HG02610 (cell line): Measurements from ENCODE around the gene BRD1.

Experiments used
- ATAC-seq: cut with Tn5 transposase; IDR thresholded peaks from one replicate; pipeline ENCODE4 v1.9.1; 2021; ENCODE audit warnings: mild to moderate bottlenecking, moderate library complexity; ENCODE audit not compliant: unreplicated experiment

Gene BRD1

DNA sequence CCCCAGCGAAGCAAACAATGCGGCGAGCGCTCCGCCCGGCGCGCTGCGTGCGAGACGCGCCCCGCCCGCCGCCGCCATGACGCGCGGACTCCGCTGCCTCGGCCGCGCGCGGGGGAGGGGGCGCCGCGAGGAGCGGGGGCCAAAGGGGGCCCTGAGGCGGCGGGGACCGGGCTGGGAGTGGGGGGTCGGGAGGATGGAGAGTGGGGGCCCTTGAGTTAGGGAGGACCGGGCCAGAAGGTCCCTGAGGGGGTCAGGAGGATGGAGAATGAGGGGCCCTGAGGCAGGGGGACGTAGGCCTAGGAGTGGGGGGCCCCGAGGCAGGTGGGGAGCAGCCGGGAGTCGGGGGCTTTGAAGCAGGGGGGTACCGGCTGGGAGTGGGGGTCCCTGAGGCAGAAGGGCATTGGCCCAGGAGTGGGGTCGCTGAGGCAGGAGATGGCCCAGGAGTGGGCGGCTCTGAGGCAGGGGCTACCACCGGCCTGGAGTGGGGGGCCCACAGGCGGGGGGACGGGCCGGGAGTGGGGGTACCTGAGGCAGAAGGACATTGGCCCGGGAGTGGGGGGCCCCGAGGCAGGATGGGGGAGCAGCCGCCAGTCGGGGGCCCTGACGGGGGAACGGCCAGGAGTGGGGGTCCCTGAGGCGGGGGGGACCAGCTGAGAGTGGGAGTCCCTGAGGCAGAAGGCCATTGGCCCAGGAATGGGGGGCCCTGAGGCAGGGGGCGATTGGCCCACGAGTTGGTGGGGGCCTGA lies at the start of gene BRD1:
Gene BRD1 (minus strand): TSS at position 21 of the 746 bp plus-strand sequence. CDS start 3,556 bp downstream, outside the sequence.
- peak; percentile 52 for ATAC-seq

DNA sequence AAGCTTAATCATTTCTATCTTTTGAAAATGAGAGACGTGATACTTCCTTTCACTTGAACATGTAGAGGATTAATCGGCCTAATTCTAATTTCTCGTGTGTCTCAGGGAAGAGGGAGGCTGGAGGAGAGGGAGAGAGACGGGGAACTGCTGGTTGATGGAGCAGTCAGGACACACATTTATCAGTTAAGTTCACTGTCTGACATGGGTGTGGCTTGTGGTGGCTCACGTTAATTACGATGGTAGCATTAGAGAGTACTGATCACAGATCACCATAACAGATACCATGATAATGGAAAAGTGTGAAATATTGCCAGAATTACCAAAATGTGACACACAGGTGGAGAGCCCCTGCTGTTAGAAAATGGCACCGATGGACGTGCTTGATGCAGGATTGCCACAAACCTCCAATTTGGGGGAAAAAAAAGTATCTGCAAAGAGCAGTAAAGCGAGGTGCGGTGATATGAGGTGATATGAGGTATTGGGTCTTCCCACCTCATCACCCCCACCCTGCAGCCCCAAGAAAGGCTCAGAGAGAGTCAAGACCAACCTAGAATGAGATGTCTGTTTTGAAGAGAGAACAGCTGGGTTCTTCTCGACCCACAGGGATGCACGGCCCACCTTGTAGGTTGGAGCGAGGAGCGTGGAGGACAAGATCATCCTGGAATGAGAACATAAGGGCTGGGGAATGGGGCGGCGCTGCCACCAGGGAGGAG lies 45.7 kb upstream of the BRD1 start:
- no peak for ATAC-seq

DNA sequence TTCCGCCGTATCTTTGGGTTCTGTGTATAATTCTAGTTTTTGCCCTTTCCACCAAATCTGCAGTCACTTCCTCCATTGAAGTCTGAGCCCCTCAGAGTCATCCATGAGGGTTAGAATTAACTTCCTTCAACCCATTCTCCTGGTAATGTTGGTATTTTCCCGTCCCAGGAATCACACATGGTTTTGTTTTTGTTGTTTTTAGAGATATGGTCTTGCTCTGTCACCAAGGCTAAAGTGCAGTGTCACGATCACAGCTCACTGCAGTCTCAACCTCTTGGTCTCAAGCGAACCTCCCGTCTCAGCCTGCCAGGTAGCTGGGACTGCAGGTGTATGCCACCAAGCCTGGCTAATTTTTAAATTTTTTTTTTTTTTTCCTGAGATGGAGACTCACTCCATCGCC lies 44.7 kb upstream of the BRD1 start:
- ATAC-seq = no peak

DNA sequence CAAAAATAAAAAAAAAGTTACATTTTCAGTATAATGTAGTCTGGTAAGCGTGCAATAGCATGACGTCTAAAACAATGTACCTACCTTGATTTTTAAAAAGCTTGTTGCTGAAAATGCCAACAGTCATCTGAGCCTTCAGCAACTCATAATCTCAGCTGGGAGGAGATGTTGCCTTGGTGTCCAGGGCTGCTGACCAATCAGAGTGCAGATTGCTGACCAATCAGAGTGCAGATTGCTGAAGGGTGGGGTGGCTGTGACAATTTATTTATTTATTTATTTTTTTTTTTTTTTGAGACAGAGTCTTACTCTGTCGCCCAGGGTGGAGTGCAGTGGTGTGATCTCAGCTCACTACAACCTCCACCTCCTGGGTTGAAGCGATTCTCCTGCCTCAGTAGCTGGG lies 43.8 kb upstream of the BRD1 start:
- ATAC-seq = no peak

DNA sequence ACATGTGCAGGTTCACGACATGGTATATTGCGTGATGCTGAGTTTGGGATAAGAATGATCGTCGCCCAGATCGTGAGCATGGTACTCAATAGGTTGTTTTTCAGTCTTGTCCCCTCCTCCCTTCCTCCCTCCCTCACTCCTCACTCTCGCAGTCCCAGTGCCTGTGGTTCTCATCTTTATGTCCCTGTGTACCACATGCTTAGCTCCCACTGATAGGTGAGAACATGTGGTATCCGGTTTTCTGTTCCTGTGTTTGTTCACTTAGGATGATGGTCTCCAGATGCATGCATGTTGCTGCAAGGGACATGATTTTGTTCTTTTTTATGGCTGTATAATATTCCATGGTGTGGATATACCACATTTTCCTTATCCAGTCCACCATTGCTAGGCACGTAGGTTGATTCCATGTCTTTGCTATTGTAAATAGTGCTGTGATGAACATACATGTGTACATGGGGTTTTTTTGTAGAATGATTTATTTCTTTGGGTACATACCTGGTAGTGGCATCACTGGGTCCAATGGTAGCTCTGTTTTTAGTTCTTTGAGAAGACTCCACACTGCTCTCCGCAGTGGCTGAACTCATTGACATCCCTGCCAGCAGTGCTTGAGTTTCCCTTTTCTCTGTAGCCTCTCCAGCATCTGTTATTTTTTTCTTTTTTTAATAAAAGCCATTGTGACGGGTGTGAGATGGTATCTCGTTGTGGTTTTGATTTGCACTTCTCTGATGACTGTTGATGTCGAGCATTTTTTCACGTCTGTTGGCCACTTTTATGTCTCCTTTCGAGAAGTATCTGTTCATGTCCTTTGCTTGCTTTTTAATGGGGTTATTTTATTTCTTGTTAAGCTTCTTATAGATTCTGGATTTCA lies 42.4 kb upstream of the BRD1 start:
- no peak for ATAC-seq

DNA sequence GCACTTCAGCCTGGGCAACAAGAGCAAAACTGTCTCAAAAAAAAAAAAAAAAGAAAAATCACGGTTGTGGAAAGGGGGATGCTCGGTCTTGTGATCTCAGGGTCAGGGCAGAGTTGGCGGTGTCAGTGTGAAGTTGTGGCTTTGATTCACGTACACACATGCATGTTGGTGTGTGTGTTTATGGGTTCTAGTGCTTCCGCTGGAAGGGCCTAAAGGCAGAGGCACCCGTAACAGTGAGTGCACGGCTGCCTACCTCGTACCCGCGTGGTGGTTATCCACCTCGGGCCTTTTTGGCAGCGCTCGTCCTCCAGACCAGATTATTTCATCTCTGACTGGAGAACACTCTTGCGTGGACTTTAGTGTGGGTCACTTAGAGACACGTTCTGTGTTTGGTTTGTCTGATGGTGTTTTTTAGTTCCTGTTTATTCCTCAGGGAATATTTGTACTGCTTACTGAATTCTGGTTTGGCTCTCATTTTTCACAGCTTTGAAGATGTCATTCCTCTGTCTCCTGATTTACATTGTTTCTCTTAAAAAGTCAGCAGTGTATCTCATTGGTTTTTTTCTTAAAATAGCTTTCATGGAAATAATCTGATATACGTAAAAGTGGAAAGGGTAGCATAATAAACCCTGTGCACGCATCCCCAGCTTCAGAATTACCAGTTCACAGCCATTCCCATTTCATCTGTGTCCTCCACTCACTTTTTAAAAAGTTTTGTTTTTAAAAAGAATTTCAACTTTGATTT lies 41.6 kb upstream of the BRD1 start:
- no peak for ATAC-seq

DNA sequence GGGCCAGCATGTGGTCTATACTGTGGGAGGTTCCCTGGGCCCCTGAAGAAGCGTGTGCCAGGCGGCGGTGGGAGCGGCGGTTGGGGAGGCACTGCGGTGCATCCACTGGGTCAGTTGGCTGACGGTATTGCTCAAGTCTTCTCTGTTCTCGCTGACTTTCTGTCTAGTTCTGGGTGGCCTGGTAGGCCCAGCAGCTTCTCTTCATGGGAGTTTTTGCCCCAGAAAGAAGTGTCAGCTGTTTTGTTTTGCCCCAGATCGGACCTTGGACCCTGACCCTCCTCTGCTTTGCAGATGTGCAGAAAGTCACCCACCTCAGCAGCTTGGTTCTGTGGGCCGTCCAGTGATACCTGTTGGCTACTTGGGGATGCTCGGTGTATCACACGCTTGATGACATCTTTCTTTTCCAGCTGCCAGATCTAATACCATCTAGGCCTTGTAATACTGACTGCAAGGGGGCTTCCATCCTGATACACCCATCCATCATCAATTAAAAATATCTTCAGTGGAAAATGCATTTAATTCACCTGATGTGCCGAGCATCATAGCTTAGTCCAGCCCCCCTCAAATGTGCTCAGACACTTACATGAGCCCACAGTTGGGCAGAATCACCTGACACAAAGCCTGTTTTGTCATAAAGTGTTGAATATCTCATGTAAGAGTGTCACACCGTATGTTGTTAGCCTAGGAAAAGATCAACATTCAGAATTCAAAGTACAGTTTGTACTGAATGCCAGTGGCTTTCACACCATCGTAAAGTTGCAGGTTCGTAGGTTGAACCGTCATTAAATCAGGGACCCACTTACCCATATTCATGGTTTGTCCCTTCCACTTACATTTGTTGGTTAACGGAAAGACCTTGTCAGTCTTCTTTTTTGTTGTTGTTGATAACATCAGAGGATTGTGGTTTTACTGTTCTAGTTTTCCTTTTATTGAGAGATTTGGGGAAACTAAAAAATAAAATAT lies 39.9 kb upstream of the BRD1 start:
- ATAC-seq = no peak

DNA sequence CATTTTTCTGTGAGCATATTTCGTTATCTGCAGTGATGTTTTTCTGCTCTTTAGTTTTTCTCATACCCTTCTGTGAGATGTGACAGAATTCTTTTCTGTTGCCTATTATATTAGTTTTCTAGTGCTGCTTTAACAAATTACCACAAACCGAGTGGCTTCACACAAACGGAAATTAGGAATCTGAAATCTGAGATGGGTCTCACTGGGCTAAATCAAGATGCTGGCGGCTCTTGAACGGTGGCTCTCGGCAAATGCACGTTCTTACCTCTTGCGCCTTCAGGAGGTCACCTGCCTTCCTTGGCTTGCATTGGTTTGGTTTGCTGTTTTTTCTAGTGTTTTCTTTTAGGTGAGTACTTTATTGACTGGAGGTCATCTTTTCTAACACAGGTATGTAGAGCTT lies 39.0 kb upstream of the BRD1 start:
- no peak for ATAC-seq

DNA sequence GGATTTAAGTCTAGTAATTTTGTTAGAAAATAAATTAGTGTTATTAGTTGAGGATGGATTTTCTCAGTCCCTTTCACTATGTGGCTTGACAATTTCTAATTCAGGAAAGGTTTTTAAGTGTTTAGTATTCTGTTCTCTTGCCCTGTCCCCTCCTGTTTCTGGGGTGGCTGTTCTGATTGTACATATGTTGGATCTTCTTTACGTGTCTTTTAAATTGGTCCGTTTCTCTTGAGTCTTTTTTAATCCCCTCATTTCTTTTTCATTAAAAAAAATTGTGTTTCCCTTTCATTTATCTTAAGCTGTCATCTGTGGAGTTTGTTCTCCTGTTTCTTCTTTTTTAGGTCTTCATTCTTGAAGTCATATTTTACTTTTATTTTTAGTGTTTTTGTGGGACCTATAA lies 38.5 kb upstream of the BRD1 start:
- no peak for ATAC-seq

DNA sequence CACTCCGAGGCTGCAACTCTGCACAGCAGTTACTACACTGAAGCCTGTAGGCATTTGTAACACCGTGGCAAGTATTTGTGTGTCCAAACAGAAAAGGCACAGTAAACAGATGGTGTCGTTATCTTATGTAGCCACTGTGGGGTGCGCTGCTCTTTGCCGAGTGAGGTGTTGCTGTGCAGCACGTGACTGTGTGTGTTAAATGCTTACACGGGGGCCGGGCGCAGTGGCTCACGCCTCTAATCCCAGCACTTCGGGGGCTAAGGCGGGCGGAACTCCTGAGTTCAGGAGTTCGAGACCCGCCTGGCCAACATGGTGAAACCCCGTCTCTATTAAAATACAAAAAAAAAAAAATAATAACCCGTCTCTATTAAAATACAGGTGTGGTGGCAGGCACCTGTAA lies 37.5 kb upstream of the BRD1 start:
- ATAC-seq = no peak

DNA sequence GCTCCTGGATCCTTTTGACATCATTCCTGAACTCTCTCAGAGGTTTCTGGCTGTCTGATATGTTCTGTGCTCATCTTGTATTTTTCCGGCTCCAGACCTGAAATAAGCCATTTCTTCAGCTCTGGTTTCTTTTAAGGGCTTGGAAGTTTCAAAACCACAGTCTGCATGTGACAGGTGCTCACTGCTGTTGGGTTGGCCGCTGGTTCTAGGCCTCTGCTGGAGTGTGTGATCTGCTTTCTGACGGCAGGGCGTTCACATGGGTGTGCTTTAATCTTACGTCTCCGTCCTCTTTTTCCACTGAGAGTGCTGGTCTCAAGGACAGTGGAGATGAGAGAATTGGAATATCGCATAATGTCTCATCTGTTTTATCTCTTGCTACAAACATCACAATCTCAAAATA lies 36.3 kb upstream of the BRD1 start:
- ATAC-seq = no peak

DNA sequence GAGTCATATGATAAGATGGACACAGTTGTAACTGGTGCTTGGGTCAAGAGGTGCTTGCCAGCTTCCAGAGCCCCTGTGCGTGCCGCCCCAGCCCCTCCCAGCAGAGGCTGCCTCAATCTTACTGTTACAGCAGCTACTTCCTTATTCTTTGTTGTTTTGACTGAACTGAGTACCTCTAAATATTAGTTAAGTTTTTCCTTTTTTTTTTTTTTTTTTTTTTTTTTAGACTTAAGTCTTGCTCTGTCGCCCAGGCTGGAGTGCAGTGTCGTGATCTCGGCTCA lies 34.8 kb upstream of the BRD1 start:
- ATAC-seq = no peak

DNA sequence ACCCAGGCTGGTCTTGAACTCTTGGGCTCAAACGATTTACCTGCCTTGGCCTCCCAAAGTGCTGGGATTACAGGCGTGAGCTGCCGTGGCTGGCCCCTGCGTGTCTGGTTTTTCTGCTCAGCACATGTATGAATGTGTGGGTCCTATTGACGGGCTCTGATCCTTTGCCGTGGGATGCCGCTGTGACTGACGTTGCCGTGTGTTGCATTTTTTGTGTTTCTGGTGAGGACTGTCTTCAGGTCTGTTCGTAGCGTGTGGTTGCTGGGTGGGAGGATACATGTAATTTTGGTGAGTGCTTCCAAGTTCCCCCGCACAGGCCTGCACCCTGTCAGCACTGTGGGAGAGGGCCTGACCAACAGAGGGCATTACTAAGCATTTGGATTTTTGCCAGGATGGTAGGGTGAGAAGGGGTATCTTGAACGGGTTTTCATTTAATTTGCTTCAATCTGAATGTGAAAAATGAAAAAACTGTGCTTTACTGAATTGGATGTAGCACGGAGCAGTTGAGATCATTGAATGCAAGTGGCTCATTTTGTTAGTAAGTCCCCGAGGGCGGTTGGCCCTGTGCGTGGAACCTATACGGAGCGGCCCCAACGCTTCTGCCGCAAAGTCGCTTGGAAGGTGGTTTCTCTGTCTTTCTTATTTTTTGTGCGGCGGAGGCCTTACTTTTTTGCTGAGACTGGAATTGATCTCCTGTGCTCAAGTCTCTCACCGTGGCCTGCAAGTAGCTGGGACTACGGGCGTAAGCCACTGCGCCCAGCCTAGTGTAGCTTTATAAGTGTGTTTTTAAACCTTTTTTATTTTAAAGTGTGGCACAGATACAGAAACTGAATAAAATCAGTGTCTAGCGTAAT lies 34.2 kb upstream of the BRD1 start:
- ATAC-seq = no peak

DNA sequence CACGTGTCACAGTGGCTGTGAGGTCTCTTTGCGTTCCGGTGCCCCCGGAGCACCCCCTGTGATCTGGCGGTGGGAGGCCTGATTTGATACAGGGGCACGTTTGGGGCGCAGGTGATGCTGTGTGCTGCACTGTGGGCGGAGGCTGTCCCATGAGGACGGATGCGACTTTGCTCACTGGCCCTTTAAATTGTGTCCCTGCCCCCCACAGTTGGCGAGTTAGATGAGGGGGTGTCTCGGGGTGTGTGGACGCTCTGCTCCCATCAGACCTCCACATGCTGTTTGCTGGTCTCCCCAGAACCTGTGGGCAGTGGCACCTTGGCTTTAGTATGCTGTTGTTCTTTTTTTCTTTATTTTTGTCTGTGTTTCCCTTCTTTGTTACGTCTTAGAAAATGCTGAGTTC lies 31.2 kb upstream of the BRD1 start:
- no peak for ATAC-seq

DNA sequence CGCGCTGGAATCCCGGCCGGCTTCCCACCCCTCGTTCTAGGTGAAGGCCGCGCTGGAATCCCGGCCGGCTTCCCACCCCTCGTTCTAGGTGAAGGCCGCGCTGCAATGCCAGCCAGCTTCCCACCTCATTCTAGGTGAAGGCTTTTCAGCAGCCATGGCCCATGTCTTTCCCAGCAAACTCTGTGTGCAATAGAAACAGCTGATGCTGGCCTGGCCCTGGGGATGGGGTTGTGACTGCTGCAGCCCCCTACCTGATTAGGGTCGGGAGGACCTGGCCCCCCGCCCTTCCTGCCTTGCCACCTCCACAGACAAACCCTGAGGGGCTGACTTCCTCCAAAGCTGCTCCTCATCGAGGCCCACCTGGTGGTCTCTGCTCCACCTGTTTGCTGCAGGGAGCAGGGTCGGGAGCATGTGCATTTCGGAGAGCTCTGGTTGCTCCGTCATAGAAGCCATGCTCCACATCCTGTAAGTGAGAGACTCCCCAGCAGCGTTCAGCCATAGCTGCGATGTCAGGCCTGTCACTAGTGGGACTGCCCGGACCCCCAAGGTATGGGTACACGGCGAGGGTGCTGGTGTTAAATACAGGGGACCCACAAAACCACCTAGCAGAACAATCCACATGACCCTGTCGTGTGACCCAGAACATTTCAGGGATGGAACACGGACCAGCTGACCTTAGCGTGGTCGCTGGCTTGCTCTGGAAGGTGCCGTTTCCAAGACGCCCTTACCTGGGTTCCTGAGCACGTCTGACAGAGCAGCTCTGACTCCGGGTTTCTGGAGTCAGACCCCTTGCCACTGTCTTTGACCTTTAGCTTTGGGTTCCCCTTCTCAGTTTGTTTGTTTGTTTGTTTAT lies 29.3 kb upstream of the BRD1 start:
- ATAC-seq = no peak

DNA sequence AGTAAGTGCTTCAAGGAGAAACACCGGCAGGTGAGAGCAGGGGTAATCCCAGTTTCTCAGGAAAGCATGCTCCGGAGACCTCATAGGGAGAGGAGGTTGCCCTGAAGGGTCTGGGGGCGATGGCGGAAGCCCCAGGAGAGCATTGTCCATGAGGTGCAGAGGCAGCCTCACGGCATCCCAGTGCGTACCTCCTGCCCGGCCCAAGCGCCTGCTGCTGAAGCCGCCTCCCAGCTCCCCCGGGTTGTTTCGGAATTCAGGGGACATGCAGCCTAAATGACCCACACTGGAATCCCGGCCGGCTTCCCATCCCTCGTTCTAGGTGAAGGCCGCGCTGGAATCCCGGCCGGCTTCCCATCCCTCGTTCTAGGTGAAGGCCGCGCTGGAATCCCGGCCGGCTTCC lies 28.7 kb upstream of the BRD1 start:
- no peak for ATAC-seq

DNA sequence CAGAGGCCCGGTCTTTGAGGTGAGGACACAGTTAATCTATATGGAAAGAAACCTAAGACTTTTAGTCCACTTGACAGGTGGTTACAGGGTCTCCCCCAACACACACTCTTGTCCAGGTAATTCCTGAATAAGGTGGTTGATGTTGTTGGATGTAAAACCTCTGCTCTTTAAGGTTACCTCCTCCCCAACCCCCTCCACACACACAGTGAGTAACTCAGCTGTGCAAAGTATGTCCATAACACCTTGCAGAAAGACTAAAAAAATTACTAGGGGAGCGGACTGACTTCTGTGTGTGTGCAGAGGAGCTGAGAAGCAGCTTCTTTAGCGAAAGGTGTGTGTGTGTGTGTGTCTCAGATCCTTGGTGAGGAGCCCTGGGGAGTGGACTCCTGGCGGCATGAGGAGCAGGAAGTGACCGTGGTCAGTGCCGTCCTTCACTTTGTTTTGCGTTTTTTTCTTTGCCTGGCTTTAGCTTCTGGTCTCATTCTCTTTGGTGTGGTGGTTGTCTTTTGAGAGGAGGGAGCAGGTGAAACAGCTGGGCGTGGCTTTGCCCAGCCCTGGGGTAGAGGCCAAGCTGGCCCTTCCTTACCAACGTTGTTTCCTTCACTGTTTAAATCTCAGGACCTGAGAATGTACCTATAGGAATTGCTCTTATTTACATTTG lies 27.7 kb upstream of the BRD1 start:
- ATAC-seq = no peak
